ENCODE results near the gene AGAP1.
"Not testable (repeated sequence)": the region's sequence is repeated elsewhere in the genome, so short reads cannot be mapped to it uniquely, and the experiment has no call there.

AGAP1 gene

GRCh38 chr2:235754357-235755207 lies 260.7 kb downstream of the AGAP1 start:
- peaks cover 7 to 19% of the 10 kb centered on the region in 2 donors for H3K36me3 ChIP-seq (ENCODE audit: control insufficient read depth in 1 of 2, insufficient read depth in 2 of 2, low read length in 2 of 2)

GRCh38 chr2:235756491-235756890 lies 262.6 kb downstream of the AGAP1 start:
- no peaks in the 10 kb centered on the region for H3K9me3 ChIP-seq (ENCODE audit: control insufficient read depth in 1 of 2, low read length in 2 of 2)
- H3K27ac ChIP-seq (ENCODE audit: low read length), result no peak overlapping the region
- H3K27me3 ChIP-seq (ENCODE audit: low read depth, low read length), result no peaks in the 10 kb centered on the region
- no peaks in the 10 kb centered on the region for H3K4me1 ChIP-seq (ENCODE audit: control insufficient read depth in 1 of 2, insufficient read depth in 2 of 2, low read length in 2 of 2)
- peaks cover 8 to 19% of the 10 kb centered on the region in 2 donors for H3K36me3 ChIP-seq (ENCODE audit: control insufficient read depth in 1 of 2, insufficient read depth in 2 of 2, low read length in 2 of 2)
- H3K4me3 ChIP-seq (ENCODE audit: low read depth in 1 of 2, low read length in 2 of 2), result no peak overlapping the region

More at GRCh38 chr2:235754357-235755207, 260.7 kb downstream of the AGAP1 start:
- no peaks in the 10 kb centered on the region for H3K27me3 ChIP-seq (ENCODE audit: low read depth, low read length)
- no peak overlapping the region for H3K27ac ChIP-seq (ENCODE audit: low read length)
- no peak overlapping the region for H3K4me3 ChIP-seq (ENCODE audit: low read depth in 1 of 2, low read length in 2 of 2)
- no peaks in the 10 kb centered on the region for H3K9me3 ChIP-seq (ENCODE audit: control insufficient read depth in 1 of 2, low read length in 2 of 2)
- peaks cover 0 to 4% of the 10 kb centered on the region in 2 donors for H3K4me1 ChIP-seq (ENCODE audit: control insufficient read depth in 1 of 2, insufficient read depth in 2 of 2, low read length in 2 of 2)

GRCh38 chr2:235757212-235757611 lies 263.4 kb downstream of the AGAP1 start:
- Histone ChIP-seq H3K36me3 (ENCODE audit: control insufficient read depth in 1 of 2, insufficient read depth in 2 of 2, low read length in 2 of 2) (peaks cover 12 to 14% of the 10 kb centered on the region in 2 donors), H3K4me1 (ENCODE audit: control insufficient read depth in 1 of 2, insufficient read depth in 2 of 2, low read length in 2 of 2) (no peaks in the 10 kb centered on the region), H3K9me3 (ENCODE audit: control insufficient read depth in 1 of 2, low read length in 2 of 2) (no peaks in the 10 kb centered on the region), H3K27ac (ENCODE audit: low read length) (no peak overlapping the region), H3K4me3 (ENCODE audit: low read depth in 1 of 2, low read length in 2 of 2) (no peak overlapping the region), H3K27me3 (ENCODE audit: low read depth, low read length) (no peaks in the 10 kb centered on the region)

- H3K4me1 ChIP-seq (ENCODE audit: control insufficient read depth in 1 of 2, insufficient read depth in 2 of 2, low read length in 2 of 2), result no peaks in the 10 kb centered on the region
- H3K27ac ChIP-seq (ENCODE audit: low read length), result no peak overlapping the region
- H3K9me3 ChIP-seq (ENCODE audit: control insufficient read depth in 1 of 2, low read length in 2 of 2), result no peaks in the 10 kb centered on the region
- no peaks in the 10 kb centered on the region for H3K27me3 ChIP-seq (ENCODE audit: low read depth, low read length)
- H3K36me3 ChIP-seq (ENCODE audit: control insufficient read depth in 1 of 2, insufficient read depth in 2 of 2, low read length in 2 of 2), result peaks cover 9 to 14% of the 10 kb centered on the region in 2 donors
- no peak overlapping the region for H3K4me3 ChIP-seq (ENCODE audit: low read depth in 1 of 2, low read length in 2 of 2)
Observed at GRCh38 chr2:235757640-235758039, 263.8 kb downstream of the AGAP1 start.

- Histone ChIP-seq H3K27ac (ENCODE audit: low read length) (no peak overlapping the region), H3K36me3 (ENCODE audit: control insufficient read depth in 1 of 2, insufficient read depth in 2 of 2, low read length in 2 of 2) (peaks cover 6 to 7% of the 10 kb centered on the region in 2 donors), H3K4me1 (ENCODE audit: control insufficient read depth in 1 of 2, insufficient read depth in 2 of 2, low read length in 2 of 2) (peaks cover 0 to 4% of the 10 kb centered on the region in 2 donors), H3K4me3 (ENCODE audit: low read depth in 1 of 2, low read length in 2 of 2) (no peak overlapping the region), H3K27me3 (ENCODE audit: low read depth, low read length) (no peaks in the 10 kb centered on the region), H3K9me3 (ENCODE audit: control insufficient read depth in 1 of 2, low read length in 2 of 2) (no peaks in the 10 kb centered on the region)
Observed at GRCh38 chr2:235762832-235763598, 269.2 kb downstream of the AGAP1 start.

- Histone ChIP-seq H3K27me3 (ENCODE audit: low read depth, low read length) (no peaks in the 10 kb centered on the region), H3K9me3 (ENCODE audit: control insufficient read depth in 1 of 2, low read length in 2 of 2) (no peaks in the 10 kb centered on the region), H3K36me3 (ENCODE audit: control insufficient read depth in 1 of 2, insufficient read depth in 2 of 2, low read length in 2 of 2) (peaks cover 6 to 7% of the 10 kb centered on the region in 2 donors), H3K4me3 (ENCODE audit: low read depth in 1 of 2, low read length in 2 of 2) (no peak overlapping the region), H3K4me1 (ENCODE audit: control insufficient read depth in 1 of 2, insufficient read depth in 2 of 2, low read length in 2 of 2) (peaks cover 0 to 4% of the 10 kb centered on the region in 2 donors), H3K27ac (ENCODE audit: low read length) (no peak overlapping the region)
Observed at GRCh38 chr2:235763816-235764215, 270.0 kb downstream of the AGAP1 start.

- H3K9me3 ChIP-seq (ENCODE audit: control insufficient read depth in 1 of 2, low read length in 2 of 2); H3K36me3 ChIP-seq (ENCODE audit: control insufficient read depth in 1 of 2, insufficient read depth in 2 of 2, low read length in 2 of 2); H3K4me1 ChIP-seq (ENCODE audit: control insufficient read depth in 1 of 2, insufficient read depth in 2 of 2, low read length in 2 of 2); H3K4me3 ChIP-seq (ENCODE audit: low read depth in 1 of 2, low read length in 2 of 2); H3K27me3 ChIP-seq (ENCODE audit: low read depth, low read length); H3K27ac ChIP-seq (ENCODE audit: low read length): not testable (repeated sequence)
Observed at GRCh38 chr2:235764478-235764877, 270.6 kb downstream of the AGAP1 start.

- peaks cover 0 to 4% of the 10 kb centered on the region in 2 donors for H3K4me1 ChIP-seq (ENCODE audit: control insufficient read depth in 1 of 2, insufficient read depth in 2 of 2, low read length in 2 of 2)
- peaks cover 4 to 6% of the 10 kb centered on the region in 2 donors for H3K36me3 ChIP-seq (ENCODE audit: control insufficient read depth in 1 of 2, insufficient read depth in 2 of 2, low read length in 2 of 2)
- H3K27me3 ChIP-seq (ENCODE audit: low read depth, low read length), result no peaks in the 10 kb centered on the region
- H3K9me3 ChIP-seq (ENCODE audit: control insufficient read depth in 1 of 2, low read length in 2 of 2), result no peaks in the 10 kb centered on the region
- H3K4me3 ChIP-seq (ENCODE audit: low read depth in 1 of 2, low read length in 2 of 2), result no peak overlapping the region
- peak overlapping the region; percentile 22 for H3K27ac ChIP-seq (ENCODE audit: low read length)
Observed at GRCh38 chr2:235765181-235765820, 271.5 kb downstream of the AGAP1 start.

GRCh38 chr2:235766278-235766677 lies 272.4 kb downstream of the AGAP1 start:
- Histone ChIP-seq H3K4me3 (ENCODE audit: low read depth in 1 of 2, low read length in 2 of 2) (no peak overlapping the region), H3K27ac (ENCODE audit: low read length) (no peak overlapping the region), H3K27me3 (ENCODE audit: low read depth, low read length) (no peaks in the 10 kb centered on the region), H3K9me3 (ENCODE audit: control insufficient read depth in 1 of 2, low read length in 2 of 2) (no peaks in the 10 kb centered on the region), H3K36me3 (ENCODE audit: control insufficient read depth in 1 of 2, insufficient read depth in 2 of 2, low read length in 2 of 2) (peaks cover 4 to 6% of the 10 kb centered on the region in 2 donors), H3K4me1 (ENCODE audit: control insufficient read depth in 1 of 2, insufficient read depth in 2 of 2, low read length in 2 of 2) (peaks cover 0 to 4% of the 10 kb centered on the region in 2 donors)

- Histone ChIP-seq H3K36me3 (ENCODE audit: control insufficient read depth in 1 of 2, insufficient read depth in 2 of 2, low read length in 2 of 2) (no peaks in the 10 kb centered on the region), H3K27ac (ENCODE audit: low read length) (no peak overlapping the region), H3K9me3 (ENCODE audit: control insufficient read depth in 1 of 2, low read length in 2 of 2) (no peaks in the 10 kb centered on the region), H3K27me3 (ENCODE audit: low read depth, low read length) (no peaks in the 10 kb centered on the region), H3K4me3 (ENCODE audit: low read depth in 1 of 2, low read length in 2 of 2) (no peak overlapping the region), H3K4me1 (ENCODE audit: control insufficient read depth in 1 of 2, insufficient read depth in 2 of 2, low read length in 2 of 2) (peaks cover 0 to 4% of the 10 kb centered on the region in 2 donors)
Observed at GRCh38 chr2:235768606-235769005, 274.8 kb downstream of the AGAP1 start.

- Histone ChIP-seq H3K4me3 (ENCODE audit: low read depth in 1 of 2, low read length in 2 of 2) (no peak overlapping the region), H3K36me3 (ENCODE audit: control insufficient read depth in 1 of 2, insufficient read depth in 2 of 2, low read length in 2 of 2) (no peaks in the 10 kb centered on the region), H3K9me3 (ENCODE audit: control insufficient read depth in 1 of 2, low read length in 2 of 2) (no peaks in the 10 kb centered on the region), H3K27me3 (ENCODE audit: low read depth, low read length) (no peaks in the 10 kb centered on the region), H3K27ac (ENCODE audit: low read length) (no peak overlapping the region), H3K4me1 (ENCODE audit: control insufficient read depth in 1 of 2, insufficient read depth in 2 of 2, low read length in 2 of 2) (peaks cover 0 to 4% of the 10 kb centered on the region in 2 donors)
Observed at GRCh38 chr2:235769046-235769445, 275.2 kb downstream of the AGAP1 start.

Measured in muscle layer of duodenum (tissue), 2 donors.